ENCODE results near the gene HRC.

HRC gene

DNA sequence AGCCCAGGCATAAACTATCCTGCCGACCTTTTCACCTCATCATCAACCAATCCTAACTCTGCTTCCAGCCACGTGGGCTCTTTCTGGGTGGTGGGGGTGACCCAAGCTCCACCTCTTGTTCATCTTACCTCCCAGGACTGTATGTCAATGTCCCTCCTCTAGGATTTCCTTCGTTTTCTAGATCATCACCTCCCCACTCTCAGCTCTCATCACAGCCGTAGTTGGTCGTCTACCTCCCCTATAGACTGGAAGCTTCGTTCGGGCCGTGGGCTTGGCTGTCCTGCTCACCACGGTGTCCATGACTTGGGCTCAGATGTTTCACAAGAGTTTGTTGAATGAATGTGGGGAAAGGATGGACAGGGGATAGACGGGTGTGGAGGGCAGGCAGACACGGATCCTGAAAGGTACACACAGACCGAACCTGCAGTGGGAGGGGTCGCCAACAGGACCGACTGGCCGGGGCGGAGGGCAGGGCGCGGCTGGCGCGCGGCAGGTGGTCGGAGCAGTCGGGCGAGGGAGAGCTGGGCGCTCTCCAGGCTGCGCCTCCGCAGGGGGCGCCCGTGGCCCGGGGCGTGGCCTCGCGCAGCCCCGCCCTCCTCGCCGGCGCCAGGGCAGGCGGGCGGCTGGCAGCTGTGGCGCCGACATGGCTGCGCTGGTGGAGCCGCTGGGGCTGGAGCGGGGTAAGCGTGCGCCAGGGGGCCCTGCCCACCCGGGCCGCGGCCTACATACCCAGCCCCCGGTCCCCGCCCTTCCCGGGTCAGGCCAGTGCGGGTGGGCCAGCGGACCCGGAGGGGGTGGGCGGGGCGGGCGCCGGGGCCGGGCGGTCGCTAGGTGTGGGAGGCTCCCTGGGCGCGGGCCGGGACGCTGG is 41.2 kb downstream of the HRC start, which contains the start of gene LIN7B:
LIN7B (plus strand) TSS at position 609 of the 868 bp plus-strand sequence; CDS start at position 644, 35 bp downstream.
- peak; percentile 76 for DNase-seq

GRCh38 chr19:49111218-49111998 is 43.8 kb downstream of the HRC start:
- DNase-seq: no peak

- DNase-seq: no peak
These were observed 44.6 kb downstream of the HRC start for GRCh38 chr19:49110567-49110966.

- no peak for DNase-seq
These were observed 45.5 kb downstream of the HRC start for GRCh38 chr19:49109569-49110233.

- DNase-seq: no peak
These were observed 46.1 kb downstream of the HRC start for GRCh38 chr19:49109051-49109450.

GRCh38 chr19:49107625-49108459 is 47.4 kb downstream of the HRC start:
- no peak for DNase-seq

- peak; percentile 40 for DNase-seq
These were observed 48.5 kb downstream of the HRC start for GRCh38 chr19:49106648-49107135.

DNA sequence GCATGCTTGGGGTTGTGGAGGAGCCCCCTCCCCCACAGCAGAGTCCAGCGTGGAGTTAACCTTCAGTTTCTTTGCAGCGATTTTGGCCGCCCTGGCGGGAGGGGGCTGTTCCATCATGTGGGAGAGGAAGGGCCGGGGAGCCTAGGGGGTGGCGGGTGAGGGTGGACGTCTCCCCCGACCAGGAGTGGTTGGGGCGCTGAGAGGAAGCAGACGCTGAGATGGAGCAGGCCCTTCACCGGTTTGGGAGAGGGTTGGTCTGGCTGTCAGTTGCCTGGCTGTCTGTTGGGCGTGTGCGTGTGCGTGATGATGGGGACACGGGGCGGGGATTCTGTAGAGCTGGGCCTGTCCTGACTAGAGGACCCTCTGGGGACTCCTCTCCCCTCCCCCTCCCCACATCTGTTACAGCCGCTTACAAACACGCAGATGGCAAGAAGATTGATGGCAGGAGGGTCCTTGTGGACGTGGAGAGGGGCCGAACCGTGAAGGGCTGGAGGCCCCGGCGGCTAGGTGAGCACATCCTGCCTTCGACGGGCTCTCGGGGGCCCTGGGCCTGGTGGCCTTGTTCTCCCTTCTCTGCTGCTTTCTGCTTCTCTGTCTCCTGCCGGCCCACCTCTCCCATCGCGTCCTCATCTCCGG is 50.8 kb downstream of the HRC start:
- no peak for DNase-seq

GRCh38 chr19:49103331-49104085 is 51.7 kb downstream of the HRC start:
- DNase-seq: no peak

DNA sequence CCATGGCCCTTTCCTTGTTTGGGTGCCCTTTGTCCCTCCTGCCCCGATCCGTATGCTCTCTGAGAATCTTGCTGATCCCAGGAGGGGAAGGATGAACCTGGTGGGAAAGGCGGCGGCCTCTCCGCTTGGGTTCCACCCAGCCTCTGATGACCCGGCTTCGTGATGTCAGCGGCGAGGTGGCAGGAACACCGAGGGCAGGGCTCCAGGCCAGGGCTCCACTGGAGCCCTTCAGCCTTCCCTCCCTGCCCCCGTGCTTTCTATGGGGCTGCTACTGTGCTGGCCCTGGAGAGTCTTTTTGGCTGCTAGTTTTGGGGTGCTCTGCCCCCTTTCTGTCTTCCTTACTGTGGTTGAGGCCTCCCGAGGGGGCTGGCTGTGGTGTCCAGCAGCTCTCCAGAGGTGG is 52.9 kb downstream of the HRC start:
- DNase-seq: no peak

Measured in RPMI8226 (cell line).